Common myeloid progenitor, CD34-positive (primary cell): ENCODE data around the gene PMEPA1.
A peak's percentile ranks its signal among the peaks of the same experiment; 100 is the strongest.

Experiments used
- CTCF ChIA-PET: fragments of 350-600 bp; sonication (Branson Sonifier 250); formaldehyde crosslinking; loops from one replicate; lab custom pipeline; 2021; ENCODE audit warnings: antibody characterized with exemption; lab: Charles Lee
- POLR2A ChIA-PET: fragments of 350-600 bp; sonication (Branson Sonifier 250); formaldehyde crosslinking; loops from one replicate; lab custom pipeline; 2021; ENCODE audit warnings: antibody characterized with exemption; lab: Charles Lee
- DNase-seq, 3 donors: peaks; one replicate each; pipeline versions ENCODE4 v3.0.0 to v3.0.0-alpha.2; 2013
- H3K27ac ChIP-seq, 2 experiments: 1 replicate in 1 of 2; 2 replicates in 1 of 2; pipeline ENCODE4 v1.7.0; 2013; ENCODE audit warnings: inconsistent platforms in 2 of 2, low read length in 2 of 2, mild to moderate bottlenecking in 2 of 2, low read depth in 1 of 2, moderate library complexity in 1 of 2; ENCODE audit not compliant: severe bottlenecking in 2 of 2, insufficient read depth in 1 of 2, poor library complexity in 1 of 2
- H3K27me3 ChIP-seq, 5 experiments: replicated peaks in 2 of 5; 1 replicate in 3 of 5; 2 replicates in 2 of 5; pipeline versions ENCODE4 v1.6.1 to v1.7.0; 2013; ENCODE audit warnings: low read length in 4 of 5, mild to moderate bottlenecking in 2 of 5, moderate library complexity in 2 of 5, inconsistent platforms in 1 of 5; ENCODE audit not compliant: insufficient read depth in 5 of 5, control insufficient read depth in 4 of 5
- H3K36me3 ChIP-seq, 4 experiments: 1 replicate in 2 of 4; 2 replicates in 2 of 4; pipeline versions ENCODE4 v1.6.1 to v1.7.0; 2013; ENCODE audit warnings: low read length in 3 of 4, control low read depth in 1 of 4, mild to moderate bottlenecking in 1 of 4; ENCODE audit not compliant: control insufficient read depth in 4 of 4, insufficient read depth in 4 of 4
- H3K4me1 ChIP-seq, 4 experiments: 1 replicate in 3 of 4; 2 replicates in 1 of 4; pipeline versions ENCODE4 v1.6.1 to v1.7.1; 2013; ENCODE audit warnings: low read length in 3 of 4, mild to moderate bottlenecking in 3 of 4, control low read depth in 1 of 4, inconsistent platforms in 1 of 4, moderate library complexity in 1 of 4; ENCODE audit not compliant: control insufficient read depth in 4 of 4, insufficient read depth in 4 of 4; ENCODE audit errors: control extremely low read depth in 1 of 4
- H3K4me3 ChIP-seq, 7 experiments: 1 replicate in 4 of 7; 2 replicates in 3 of 7; pipeline versions ENCODE4 v1.5.1 to v1.7.0; 2013; ENCODE audit warnings: mild to moderate bottlenecking in 7 of 7, low read length in 6 of 7, moderate library complexity in 6 of 7, inconsistent platforms in 2 of 7, low read depth in 2 of 7, control low read depth in 1 of 7; ENCODE audit not compliant: insufficient read depth in 4 of 7, control insufficient read depth in 1 of 7; ENCODE audit errors: extremely low read depth in 1 of 7
- H3K9me3 ChIP-seq, 5 experiments: 1 replicate in 4 of 5; 2 replicates in 1 of 5; pipeline versions ENCODE4 v1.6.1 to v1.7.1; 2013; ENCODE audit warnings: low read length in 4 of 5, mild to moderate bottlenecking in 2 of 5, inconsistent platforms in 1 of 5, low read depth in 1 of 5, moderate library complexity in 1 of 5; ENCODE audit not compliant: control insufficient read depth in 4 of 5, insufficient read depth in 2 of 5; ENCODE audit errors: control extremely low read depth in 1 of 5
- WGBS: methylation state at CpG from one replicate; pipeline ENCODE4 v1.1.5; 2013; ENCODE audit not compliant: insufficient coverage; 5-methylcytosine and 5-hydroxymethylcytosine counted together

The PMEPA1 gene

DNA sequence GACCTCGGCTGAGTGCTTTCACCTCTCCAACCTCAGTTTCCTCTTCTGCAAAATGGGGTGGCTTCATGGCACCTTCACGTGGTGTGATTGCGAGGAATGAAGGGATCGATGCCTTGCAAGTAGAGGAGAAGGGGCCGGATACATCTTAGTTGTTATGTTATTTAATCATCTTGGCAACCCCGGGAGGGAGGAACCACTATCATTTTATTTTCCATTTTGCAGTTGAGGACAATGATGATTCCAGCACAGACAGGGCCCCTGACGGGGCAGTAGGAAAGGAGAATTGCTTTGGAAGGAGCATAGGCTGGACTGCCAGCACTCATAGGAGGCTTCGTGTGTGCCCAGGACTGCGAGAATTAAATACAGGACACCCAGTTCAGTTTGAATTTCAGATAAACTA is 2.5 kb upstream of the PMEPA1 start:
- ChIA-PET POLR2A (no interaction called here), CTCF (interaction anchor here (1.1 to 3.3 kb wide), 4 partner anchors 14 to 375 kb away, joined by 5 to 12 read pairs (median 6); no protein-coding TSS in a partner anchor)
- DNase-seq: no peak
- 91% methylated on average over 4 of the region's 9 CpGs for WGBS
- no peaks in the 10 kb centered on the region for H3K9me3 ChIP-seq
- no peaks in the 10 kb centered on the region for H3K36me3 ChIP-seq
- H3K4me3 ChIP-seq: no peak overlapping the region
- peaks cover 6 to 30% (median 20%) of the 10 kb centered on the region in 4 experiments for H3K4me1 ChIP-seq
- no peak overlapping the region for H3K27ac ChIP-seq
- H3K27me3 ChIP-seq: peaks cover 0 to 14% (median 2%) of the 10 kb centered on the region in 5 experiments

DNA sequence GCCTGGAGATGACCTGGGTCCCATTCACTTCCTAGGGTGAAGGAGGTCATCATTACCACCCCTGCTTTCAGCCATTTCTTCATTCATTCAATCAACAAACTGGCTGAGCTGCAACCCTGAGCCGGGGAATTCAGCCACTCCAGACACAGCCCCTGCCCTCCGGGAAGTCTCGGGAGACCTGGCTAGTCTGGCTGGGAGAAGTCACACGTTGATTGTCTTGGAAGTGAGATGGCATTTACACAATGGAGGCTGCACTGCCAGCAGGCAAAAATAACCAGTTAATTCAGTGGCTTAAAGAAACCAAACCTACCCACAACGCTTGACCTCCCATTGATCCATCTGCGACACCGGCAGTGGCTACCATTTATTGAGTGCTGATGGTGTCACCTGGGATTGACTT is 2.0 kb upstream of the PMEPA1 start:
- no peak overlapping the region for H3K27ac ChIP-seq
- H3K27me3 ChIP-seq: peaks cover 0 to 14% (median 2%) of the 10 kb centered on the region in 5 experiments
- WGBS: 96% methylated on average over 4 of the region's 7 CpGs
- H3K9me3 ChIP-seq: no peaks in the 10 kb centered on the region
- H3K36me3 ChIP-seq: no peaks in the 10 kb centered on the region
- no peak for DNase-seq
- CTCF ChIA-PET: interaction anchor here (1.1 to 3.3 kb wide), 8 partner anchors 8 to 376 kb away, joined by 3 to 12 read pairs (median 6); no protein-coding TSS in a partner anchor
- peaks cover 6 to 30% (median 20%) of the 10 kb centered on the region in 4 experiments for H3K4me1 ChIP-seq
- POLR2A ChIA-PET: no interaction called here
- H3K4me3 ChIP-seq: no peak overlapping the region

DNA sequence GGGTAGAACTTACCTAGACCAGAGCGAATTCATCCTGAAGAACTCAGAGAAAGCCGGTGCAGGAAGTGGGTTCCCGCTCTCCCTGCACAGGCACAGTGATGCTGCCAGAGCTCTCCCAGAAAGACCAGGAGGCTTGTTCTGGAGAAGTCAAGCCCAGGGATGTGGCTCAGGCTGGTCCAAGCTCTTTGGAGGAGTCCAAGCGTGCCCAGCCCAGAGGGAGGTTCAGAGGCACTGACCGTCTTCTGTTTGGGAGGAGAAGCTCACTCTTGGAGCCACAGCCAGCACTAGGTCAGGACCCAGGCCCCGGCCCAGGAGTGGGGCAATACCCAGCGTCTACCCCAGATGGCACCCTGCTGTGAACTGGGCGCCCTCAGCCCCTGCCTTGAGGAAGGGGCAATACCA is 1.5 kb upstream of the PMEPA1 start:
- 78% methylated on average over 8 of the region's 8 CpGs for WGBS
- Histone ChIP-seq H3K4me3 (peak overlapping the region in 3 of 7 experiments; percentile 2 to 96 (median 80)), H3K9me3 (no peaks in the 10 kb centered on the region), H3K27me3 (peaks cover 0 to 14% (median 2%) of the 10 kb centered on the region in 5 experiments), H3K36me3 (no peaks in the 10 kb centered on the region), H3K4me1 (peaks cover 6 to 30% (median 20%) of the 10 kb centered on the region in 4 experiments), H3K27ac (no peak overlapping the region)
- DNase-seq: no peak
- ChIA-PET POLR2A (no interaction called here), CTCF (interaction anchor here (0.9 to 3.3 kb wide), 10 partner anchors 9 to 376 kb away, joined by 3 to 12 read pairs (median 6); no protein-coding TSS in a partner anchor)

GRCh38 chr20:57710841-57711240 is 1.0 kb upstream of the PMEPA1 start:
- H3K4me3 ChIP-seq: peak overlapping the region in 6 of 7 experiments; percentile 71 to 96 (median 86)
- WGBS: 60% methylated on average over 1 of the region's 6 CpGs

DNA sequence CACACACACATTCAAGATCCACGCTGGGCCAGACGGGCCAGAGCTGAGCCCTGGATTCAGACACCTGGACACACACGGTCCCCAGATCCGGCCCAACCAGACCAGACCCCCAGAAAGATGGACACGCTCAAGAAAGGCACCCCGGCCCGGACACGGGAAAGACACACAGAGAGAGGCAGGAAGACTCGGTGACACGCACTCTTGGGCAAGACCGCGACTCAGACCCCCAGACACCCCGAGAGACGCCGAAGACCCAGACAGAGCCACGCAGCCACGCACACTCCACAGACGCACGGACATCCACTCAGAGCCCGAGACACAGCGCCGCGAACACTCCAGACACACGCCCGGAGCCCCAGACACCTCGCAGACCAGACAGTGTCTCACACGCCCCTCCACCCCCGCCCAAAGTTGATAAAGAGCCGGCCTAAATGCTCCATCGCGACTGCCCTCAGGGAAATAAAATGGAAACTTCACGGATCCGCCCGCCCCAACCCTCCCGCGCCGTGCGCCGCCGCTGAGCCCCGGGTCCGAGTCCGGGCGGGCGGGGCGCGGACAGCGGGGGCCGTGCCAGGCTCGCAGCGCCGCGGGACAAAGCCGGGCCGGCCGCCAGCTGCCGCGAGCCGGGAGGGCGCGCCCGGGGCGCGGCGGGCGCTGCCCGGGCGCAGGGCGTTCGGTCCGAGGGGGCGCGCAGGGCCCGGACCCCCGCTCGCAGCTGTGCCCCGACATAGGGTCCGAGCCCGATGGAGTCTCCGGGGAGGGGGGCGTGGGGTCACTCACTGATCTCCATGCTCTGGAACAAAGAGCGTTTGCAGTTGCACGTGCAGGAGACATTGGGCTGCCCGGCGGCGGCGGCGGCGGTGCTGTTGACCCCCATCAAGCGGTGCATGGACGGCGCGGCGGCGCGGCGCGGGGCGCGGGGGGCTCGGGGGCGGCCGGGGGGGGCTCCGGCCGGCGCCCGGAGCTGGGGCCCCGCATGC is 831 bp downstream of the PMEPA1 start:
- DNase-seq: peak in 2 of 3 donors; percentile 13 to 33
- H3K27ac ChIP-seq: no peak overlapping the region
- H3K4me1 ChIP-seq: peaks cover 6 to 30% (median 20%) of the 10 kb centered on the region in 4 experiments
- H3K27me3 ChIP-seq: peaks cover 0 to 14% (median 2%) of the 10 kb centered on the region in 5 experiments
- ChIA-PET CTCF (interaction anchor here (1.1 to 3.3 kb wide), 3 partner anchors 11 to 19 kb away, joined by 4 to 11 read pairs (median 6); no protein-coding TSS in a partner anchor), POLR2A (interaction anchor here (1.0 to 1.5 kb wide), 3 partner anchors 10 to 39 kb away, joined by 4 to 6 read pairs (median 4); no protein-coding TSS in a partner anchor)
- 18% methylated on average over 90 of the region's 108 CpGs for whole genome bisulfite sequencing
- no peaks in the 10 kb centered on the region for H3K36me3 ChIP-seq
- no peaks in the 10 kb centered on the region for H3K9me3 ChIP-seq
- peak overlapping the region in 6 of 7 experiments; percentile 35 to 96 (median 80) for H3K4me3 ChIP-seq

More at GRCh38 chr20:57710841-57711240, 1.0 kb upstream of the PMEPA1 start:
- peaks cover 0 to 14% (median 2%) of the 10 kb centered on the region in 5 experiments for H3K27me3 ChIP-seq
- POLR2A ChIA-PET: interaction anchor here (0.7 to 1.3 kb wide), 3 partner anchors 10 to 89 kb away, joined by 3 to 5 read pairs (median 4); no protein-coding TSS in a partner anchor
- CTCF ChIA-PET: interaction anchor here (0.9 to 3.3 kb wide), 13 partner anchors 9 to 377 kb away, joined by 3 to 12 read pairs (median 4); no protein-coding TSS in a partner anchor
- peaks cover 6 to 30% (median 20%) of the 10 kb centered on the region in 4 experiments for H3K4me1 ChIP-seq
- no peaks in the 10 kb centered on the region for H3K36me3 ChIP-seq
- no peaks in the 10 kb centered on the region for H3K9me3 ChIP-seq
- DNase-seq: no peak
- H3K27ac ChIP-seq: peak overlapping the region in 1 of 2 experiments; percentile 34

- Histone ChIP-seq H3K4me1 (peaks cover 6 to 30% (median 20%) of the 10 kb centered on the region in 4 experiments), H3K9me3 (no peaks in the 10 kb centered on the region), H3K4me3 (peak overlapping the region in 4 of 7 experiments; percentile 72 to 96 (median 82)), H3K27me3 (peaks cover 0 to 14% (median 2%) of the 10 kb centered on the region in 5 experiments), H3K36me3 (no peaks in the 10 kb centered on the region), H3K27ac (no peak overlapping the region)
- WGBS: 90% methylated on average over 15 of the region's 23 CpGs
- ChIA-PET CTCF (interaction anchor here (1.1 to 3.3 kb wide), 3 partner anchors 10 to 18 kb away, joined by 4 to 11 read pairs (median 6); no protein-coding TSS in a partner anchor), POLR2A (interaction anchor here (0.6 to 1.1 kb wide), 2 partner anchors 12 to 96 kb away, joined by 3 read pairs; no protein-coding TSS in a partner anchor)
- no peak for DNase-seq
Measured at GRCh38 chr20:57707849-57708693, 1.7 kb downstream of the PMEPA1 start.
